Tibial nerve (tissue), 3 donors: ENCODE results near the gene SMAD2.

Experiments used
- POLR2A ChIP-seq, 2 donors: fragments of 450-650 bp; IDR thresholded peaks; one replicate each; pipeline ENCODE4 v1.6.1; 2017; ENCODE audit warnings: antibody characterized with exemption in 2 of 2, mild to moderate bottlenecking in 2 of 2, moderate library complexity in 2 of 2
- TF ChIP-seq, protein P1 (sequence below), 5 experiments: fragments of 200-600 bp in 3 of 5; fragments of 450-650 bp in 2 of 5; sonication (generic) in 3 of 5; IDR thresholded peaks; one replicate each; pipeline ENCODE4 v1.5.1; 2016 to 2019; ENCODE audit warnings: antibody characterized with exemption in 5 of 5, mild to moderate bottlenecking in 3 of 5, moderate library complexity in 2 of 5

DNA sequence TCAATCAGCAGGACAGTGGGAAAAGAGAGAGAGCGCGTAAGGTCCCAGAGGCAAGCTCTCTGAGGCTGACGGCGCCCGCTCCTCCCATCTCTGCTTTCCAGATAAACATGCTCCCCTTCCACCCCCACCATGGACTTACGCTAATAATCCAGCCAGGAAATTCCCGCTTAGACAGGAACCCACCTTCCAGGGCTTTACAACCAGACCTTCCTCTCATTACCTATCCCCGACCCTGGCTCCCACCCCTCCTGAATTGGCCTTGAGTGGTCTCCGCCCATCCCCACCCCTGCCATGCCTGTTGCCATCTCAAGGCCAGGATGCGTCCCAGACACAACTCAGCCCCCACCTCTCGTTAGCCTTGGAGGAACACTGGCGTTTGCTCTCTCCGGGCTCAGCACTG lies 131.1 kb downstream of the SMAD2 start:
- TF ChIP-seq, protein P1, sequence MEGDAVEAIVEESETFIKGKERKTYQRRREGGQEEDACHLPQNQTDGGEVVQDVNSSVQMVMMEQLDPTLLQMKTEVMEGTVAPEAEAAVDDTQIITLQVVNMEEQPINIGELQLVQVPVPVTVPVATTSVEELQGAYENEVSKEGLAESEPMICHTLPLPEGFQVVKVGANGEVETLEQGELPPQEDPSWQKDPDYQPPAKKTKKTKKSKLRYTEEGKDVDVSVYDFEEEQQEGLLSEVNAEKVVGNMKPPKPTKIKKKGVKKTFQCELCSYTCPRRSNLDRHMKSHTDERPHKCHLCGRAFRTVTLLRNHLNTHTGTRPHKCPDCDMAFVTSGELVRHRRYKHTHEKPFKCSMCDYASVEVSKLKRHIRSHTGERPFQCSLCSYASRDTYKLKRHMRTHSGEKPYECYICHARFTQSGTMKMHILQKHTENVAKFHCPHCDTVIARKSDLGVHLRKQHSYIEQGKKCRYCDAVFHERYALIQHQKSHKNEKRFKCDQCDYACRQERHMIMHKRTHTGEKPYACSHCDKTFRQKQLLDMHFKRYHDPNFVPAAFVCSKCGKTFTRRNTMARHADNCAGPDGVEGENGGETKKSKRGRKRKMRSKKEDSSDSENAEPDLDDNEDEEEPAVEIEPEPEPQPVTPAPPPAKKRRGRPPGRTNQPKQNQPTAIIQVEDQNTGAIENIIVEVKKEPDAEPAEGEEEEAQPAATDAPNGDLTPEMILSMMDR (IDR thresholded peaks at IDR 0.05) = no peak
- no peak for TF ChIP-seq POLR2A (IDR thresholded peaks at IDR 0.05)
